Uterus (tissue), 2 donors: ENCODE results near the gene AUP1.

Experiments used
- CTCF ChIP-seq, 4 experiments: fragments of 200-600 bp in 2 of 4; fragments of 450-650 bp in 2 of 4; sonication (generic) in 2 of 4; IDR thresholded peaks; one replicate each; pipeline ENCODE4 v1.5.1; 2016 to 2019; ENCODE audit warnings: antibody characterized with exemption in 4 of 4, mild to moderate bottlenecking in 2 of 4, moderate library complexity in 1 of 4
- POLR2A ChIP-seq, 2 donors: fragments of 450-650 bp; IDR thresholded peaks; one replicate each; pipeline ENCODE4 v1.6.1; 2016; ENCODE audit warnings: antibody characterized with exemption in 2 of 2, mild to moderate bottlenecking in 1 of 2, moderate library complexity in 1 of 2

GRCh38 chr2:74544634-74545033, 15.1 kb upstream of the AUP1 start:
- TF ChIP-seq CTCF (IDR thresholded peaks at IDR 0.05) (no peak), POLR2A (IDR thresholded peaks at IDR 0.05) (no peak)
